GM21576 (cell line): ENCODE data around the gene WSB2.

Experiments
- ATAC-seq: cut with Tn5 transposase; IDR thresholded peaks from one replicate; pipeline ENCODE4 v1.9.1; 2021; ENCODE audit warnings: mild to moderate bottlenecking, moderate library complexity; ENCODE audit not compliant: unreplicated experiment

The WSB2 gene

DNA sequence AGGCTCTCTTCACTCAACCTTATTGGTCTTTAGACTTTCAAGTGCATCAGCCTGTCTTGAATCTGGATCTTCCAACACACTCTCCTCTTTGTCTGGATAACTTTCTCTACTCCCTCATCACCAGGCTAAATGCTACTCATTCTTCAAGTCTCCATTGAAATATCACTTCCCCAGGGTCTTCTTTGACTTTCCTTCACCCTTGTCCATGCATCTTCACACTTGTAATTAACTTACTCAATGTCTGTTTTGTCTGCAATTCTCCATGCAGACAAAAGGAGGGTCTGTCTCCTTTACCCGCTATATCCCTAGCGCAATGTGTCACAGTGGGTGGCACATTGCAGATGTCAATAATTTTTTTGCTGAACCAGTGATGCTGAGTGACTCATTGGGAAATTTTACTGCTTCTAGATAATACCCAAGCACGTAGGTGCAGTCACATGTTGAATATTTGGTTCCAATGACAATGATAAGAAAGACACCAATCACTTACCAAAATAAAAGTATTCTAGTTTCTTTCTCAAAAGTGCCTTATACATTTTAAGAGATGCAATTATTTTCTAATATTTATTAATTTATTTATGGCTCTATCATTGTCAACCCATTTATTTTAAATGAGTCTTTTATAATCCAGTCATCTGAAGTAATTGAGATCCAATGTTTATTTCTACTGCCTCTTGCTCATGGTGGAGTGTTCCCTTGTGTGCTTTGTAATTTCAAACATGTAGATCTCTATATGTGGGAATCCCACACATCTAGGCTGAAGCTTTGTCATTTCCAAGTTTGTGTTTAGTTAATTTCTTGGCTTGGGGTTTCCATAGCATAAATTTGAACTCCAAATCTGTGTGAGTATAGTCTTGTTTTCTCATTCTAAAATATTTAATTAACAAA is 66.2 kb downstream of the WSB2 start:
- ATAC-seq, result no peak

DNA sequence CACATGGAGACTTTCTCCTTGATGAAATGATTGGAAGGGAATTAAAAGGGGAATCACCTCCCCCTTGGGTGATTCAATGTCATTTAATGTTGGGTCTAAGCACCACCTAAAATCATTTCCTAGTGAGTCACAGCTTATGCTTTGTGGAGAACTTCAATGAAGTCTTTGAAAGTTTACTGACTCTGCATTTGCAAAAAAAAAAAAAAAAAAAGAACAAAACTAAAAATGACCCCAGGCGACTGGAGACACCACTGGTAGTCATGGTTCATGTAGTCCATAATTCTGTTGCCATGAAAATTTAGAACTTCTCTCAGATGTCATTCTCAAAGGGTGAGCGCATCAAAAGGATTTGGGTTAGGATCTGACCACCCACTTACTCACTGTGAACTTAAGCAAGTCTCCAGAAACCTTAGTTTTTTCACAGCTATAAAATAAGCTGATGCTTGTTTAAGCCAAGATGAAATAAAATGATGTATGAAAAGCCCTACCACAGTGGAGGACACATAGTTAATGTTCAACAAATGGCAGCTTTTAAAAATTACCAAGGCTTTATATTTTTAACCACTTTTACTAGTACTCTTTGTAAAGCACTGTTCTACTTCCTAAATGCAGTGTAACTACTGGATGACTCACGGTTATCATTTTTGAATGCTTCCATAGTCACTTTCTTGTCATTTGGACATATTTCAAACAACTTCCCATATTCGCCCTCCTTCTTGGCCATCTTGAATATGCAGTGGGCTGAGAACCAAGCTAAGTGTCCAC is 74.1 kb downstream of the WSB2 start:
- no peak for ATAC-seq

DNA sequence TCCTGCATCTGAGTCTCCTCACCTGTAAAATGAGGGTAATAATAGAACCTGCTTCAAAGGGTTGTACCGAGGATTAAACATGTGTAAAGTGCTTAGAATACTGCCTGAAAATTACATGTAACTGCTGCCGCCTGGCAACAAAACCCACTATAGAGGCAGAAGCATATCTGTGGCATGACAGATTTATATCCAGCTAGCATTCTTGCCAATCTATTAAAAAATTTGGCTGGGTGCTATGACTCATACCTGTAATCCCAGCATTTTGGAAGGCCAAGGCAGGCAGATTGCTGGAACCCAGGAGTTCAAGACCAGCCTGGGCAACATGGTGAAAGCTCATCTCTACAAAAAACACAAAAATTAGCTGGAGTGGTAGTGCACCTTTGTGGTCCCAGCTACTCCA is 75.8 kb downstream of the WSB2 start:
- no peak for ATAC-seq
